DMS 273 (cell line): ENCODE measurements around the gene NCOA6.
A peak's percentile ranks its signal among the peaks of the same experiment; 100 is the strongest.
"Not testable (repeated sequence)": the region's sequence is repeated elsewhere in the genome, so short reads cannot be mapped to it uniquely, and the experiment has no call there.

Source experiments
- DNase-seq: peaks from one replicate; lab custom pipeline; 2025; ENCODE audit not compliant: unreplicated experiment; lab: John Stamatoyannopoulos, UW

NCOA6 gene

DNA sequence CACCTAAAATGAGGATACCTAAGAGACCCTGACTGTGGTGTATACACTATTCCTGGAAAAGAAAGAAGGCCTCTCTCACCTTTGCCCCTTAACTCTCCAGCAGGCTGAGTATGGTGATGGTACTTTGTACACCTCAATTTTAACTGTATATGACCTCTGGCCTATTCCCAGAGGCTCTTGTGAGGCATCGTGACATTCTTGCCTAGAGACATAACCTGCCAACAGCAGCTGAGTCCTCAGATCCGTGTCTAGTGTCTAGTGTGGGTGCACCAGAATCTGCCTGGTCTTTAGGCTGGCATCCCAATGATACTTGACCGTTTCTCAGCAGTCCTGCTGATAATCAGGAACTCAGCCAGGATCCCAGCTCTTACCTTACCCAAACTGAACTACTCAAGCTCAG lies 101.3 kb downstream of the NCOA6 start:
- DNase-seq, result no peak

GRCh38 chr20:34722560-34722959 lies 102.9 kb downstream of the NCOA6 start:
- DNase-seq, result not testable (repeated sequence)

DNA sequence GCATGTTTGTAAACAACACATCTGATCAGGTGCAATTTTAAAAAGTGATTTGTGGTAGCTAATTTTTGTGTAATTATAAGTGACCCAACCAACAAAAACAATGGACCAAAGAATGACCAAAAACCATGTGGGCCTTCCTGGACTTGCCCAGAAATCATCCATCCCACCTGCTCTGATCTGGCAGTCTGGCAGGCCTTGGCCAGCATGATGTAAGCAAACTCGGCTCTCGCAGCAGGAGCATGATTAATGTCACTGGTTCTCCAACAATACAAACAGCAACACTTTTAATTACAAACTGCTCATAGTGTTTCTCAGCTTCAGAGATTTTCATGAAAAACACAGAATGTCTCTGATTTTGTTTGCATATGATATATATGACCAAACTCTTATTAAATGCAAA lies 105.2 kb downstream of the NCOA6 start:
- DNase-seq, result peak; percentile 28

- DNase-seq, result not testable (repeated sequence)
Measured at GRCh38 chr20:34719242-34720017, 106.0 kb downstream of the NCOA6 start.

GRCh38 chr20:34717230-34718095 lies 108.0 kb downstream of the NCOA6 start:
- no peak for DNase-seq

DNA sequence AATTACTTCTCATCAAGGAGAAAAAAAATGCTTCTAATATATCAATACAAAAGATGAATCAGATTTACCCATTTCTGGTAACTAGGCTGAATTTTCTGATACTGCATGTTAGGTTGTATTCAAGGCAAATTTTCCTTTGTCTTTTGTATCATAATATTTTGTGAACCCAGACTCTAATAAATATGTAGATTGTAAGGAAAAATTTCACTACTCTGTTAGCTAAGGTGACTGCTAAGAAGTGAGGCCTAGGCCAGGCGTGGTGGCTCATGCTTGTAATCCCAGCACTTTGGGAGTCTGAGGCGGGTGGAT lies 108.6 kb downstream of the NCOA6 start:
- no peak for DNase-seq

DNA sequence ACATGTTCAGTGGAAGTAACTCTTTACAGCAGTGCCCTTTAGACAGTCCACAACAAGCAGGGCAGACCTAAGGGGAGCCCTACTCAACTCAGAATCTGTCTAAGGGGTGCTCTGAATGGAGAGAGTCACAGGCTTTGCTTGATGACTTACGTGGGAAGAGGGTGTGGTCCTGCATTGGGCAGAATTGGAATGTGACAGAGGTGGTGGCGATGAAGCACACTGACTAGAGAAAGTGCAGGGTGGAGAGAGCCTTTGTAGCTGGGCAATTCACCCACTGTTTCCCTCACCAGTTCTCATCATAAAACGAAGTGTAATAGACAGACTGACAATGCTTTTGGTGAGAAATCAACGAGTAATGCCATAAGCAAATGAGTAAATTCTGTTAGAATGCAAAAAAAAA lies 110.1 kb downstream of the NCOA6 start:
- DNase-seq, result no peak

DNA sequence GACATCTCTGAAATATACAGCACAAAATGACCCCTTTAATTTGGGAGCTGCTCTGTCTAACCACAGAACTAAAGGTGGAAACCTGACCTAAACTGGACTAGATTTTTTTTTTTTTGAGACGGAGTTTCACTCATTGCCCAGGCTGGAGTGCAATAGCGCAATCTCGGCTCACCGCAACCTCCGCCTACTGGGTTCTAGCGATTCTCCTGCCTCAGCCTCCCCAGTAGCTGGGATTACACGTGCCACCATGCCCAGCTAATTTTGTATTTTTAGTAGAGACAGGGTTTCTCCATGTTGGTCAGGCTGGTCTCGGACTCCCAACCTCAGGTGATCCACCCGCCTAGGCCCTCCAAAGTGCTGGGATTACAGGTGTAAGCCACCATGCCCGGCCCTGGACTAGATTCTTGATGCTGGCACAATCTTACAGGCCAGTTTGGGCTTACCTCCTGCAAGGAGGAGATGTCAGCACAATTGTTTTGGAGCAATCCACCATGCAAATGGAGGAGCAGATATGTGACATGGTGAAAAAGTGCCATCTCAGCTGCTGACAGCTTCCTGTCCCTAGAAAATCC lies 111.4 kb downstream of the NCOA6 start:
- not testable (repeated sequence) for DNase-seq

- DNase-seq, result peak; percentile 73
Measured at GRCh38 chr20:34713194-34713943, 112.1 kb downstream of the NCOA6 start.

DNA sequence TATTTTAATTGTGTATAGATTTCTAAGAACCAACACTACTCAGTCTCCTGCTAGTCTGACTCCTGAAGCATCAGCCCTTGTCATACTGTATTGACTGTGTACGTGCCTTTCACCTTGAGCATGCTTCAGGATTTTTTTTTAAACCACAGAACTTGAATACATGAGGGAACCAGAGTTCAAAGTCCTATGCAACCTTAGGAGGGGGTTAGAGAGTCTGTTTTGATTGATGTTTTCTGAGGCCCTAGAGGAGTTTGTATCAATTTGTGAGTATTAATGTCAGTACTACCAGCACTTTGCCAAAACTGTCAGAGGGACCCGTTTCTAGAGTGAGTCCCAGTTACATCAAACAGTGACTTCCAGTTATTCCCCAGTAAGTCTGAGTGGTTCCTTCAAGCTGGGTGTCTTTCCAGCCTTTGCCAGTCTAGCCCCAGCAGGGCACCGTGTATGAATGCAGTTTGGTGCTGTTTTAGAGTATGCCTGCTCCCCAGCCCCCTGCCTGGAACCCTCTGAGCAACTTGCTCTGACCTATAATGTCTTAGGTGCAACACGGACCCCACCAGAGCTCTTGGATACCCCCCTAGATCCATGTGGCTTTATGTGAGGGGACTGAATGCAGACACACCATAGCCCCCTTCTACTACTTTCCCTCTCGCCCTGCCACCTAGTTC lies 112.8 kb downstream of the NCOA6 start:
- no peak for DNase-seq

GRCh38 chr20:34711813-34712430 lies 113.5 kb downstream of the NCOA6 start:
- DNase-seq, result no peak

DNA sequence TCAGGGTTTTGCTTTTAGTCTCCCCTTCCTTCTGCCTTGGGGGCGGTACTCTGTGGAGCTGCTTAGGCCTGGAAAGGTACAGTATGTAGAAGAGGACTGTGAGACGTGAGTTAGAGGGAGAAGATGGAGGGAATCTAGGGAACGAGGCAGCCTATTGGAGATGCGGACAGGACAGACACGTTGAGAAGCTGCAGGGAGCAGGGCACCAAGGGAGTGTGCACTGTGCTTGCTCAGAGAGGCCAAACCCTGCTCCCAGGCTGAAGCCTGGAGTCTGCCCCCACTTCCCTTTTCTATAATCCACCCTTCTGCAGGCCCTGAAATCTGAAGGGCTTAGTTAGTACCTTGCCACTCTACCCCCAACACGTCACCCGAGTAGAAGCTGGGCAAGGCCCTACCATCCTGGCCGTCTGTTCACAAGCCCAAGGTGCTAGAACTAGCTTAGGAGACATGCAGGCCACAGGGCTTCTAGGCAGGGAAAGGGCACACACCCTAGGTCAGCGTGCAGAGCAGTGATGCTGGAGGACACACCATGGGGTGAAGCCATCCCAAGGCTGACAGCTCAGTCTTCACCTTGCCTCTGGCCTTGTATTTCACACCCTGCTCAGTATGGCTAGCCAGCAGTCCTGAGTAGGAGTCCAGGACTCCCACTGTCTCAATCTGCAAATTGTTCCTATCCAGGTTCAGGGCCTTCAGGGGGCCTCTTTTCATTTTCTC lies 114.4 kb downstream of the NCOA6 start:
- peak; percentile 33 for DNase-seq

- no peak for DNase-seq
Measured at GRCh38 chr20:34710568-34710839, 114.9 kb downstream of the NCOA6 start.

GRCh38 chr20:34709831-34710567 lies 115.5 kb downstream of the NCOA6 start:
- DNase-seq, result peak; percentile 89

- peak; percentile 91 for DNase-seq
Measured at GRCh38 chr20:34709044-34709830, 116.2 kb downstream of the NCOA6 start.

GRCh38 chr20:34708621-34709043 lies 116.8 kb downstream of the NCOA6 start:
- peak; percentile 78 for DNase-seq

DNA sequence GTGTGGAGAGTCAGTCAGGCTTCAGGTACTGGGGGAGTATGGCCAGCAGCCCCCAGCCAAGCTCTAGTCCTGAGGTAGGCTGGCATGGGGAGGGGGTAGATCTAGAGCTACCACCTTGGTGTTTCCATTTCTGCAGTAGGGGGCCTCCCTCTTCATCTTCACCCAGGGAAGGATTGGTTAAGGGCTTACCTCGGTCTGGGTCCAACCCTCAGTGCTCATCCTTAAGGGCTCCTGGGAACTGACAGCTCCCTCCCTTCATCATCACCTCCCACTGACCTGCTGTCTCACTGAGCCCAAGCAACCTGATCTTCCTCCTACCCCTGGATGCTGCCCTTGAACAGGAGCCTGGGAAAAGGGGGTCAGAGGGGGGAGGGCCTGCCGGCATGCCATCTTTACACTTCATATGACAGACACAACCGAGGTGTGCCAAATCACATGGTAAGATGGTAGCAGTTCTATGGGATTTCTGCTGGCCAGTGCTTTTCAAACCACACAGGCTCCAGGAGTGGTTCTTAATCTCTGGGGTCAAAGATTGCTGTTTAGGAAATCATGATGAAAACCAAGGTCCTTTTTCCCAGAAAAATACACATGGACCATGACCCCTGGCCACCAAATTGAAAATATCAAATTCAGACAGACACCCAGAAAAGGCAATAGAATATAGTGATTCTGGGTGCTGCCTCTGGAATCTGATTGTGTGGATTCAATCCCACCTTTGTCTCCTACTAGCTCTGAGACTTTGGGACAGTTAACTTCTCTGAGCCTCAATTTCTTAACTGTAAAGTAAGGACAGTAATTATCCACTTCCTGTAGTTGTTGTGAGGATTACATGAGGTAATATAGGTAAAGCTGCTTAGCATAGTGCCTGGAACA lies 118.3 kb downstream of the NCOA6 start:
- DNase-seq, result no peak
